Measurements from ENCODE around the gene NFIX. TPM values are rescaled to one million over a fixed set of nuclear protein-coding genes. Genes with fewer than 3 reads are reported as not detected.
A peak's percentile ranks its signal among the peaks of the same experiment; 100 is the strongest.

The NFIX gene
- total and polyA plus RNA-seq, 2 of the 13 experiments (the other 11 are each of a cell fraction or from before 2014, with no cell fraction given), result 3.4 to 5.4 TPM

DNA sequence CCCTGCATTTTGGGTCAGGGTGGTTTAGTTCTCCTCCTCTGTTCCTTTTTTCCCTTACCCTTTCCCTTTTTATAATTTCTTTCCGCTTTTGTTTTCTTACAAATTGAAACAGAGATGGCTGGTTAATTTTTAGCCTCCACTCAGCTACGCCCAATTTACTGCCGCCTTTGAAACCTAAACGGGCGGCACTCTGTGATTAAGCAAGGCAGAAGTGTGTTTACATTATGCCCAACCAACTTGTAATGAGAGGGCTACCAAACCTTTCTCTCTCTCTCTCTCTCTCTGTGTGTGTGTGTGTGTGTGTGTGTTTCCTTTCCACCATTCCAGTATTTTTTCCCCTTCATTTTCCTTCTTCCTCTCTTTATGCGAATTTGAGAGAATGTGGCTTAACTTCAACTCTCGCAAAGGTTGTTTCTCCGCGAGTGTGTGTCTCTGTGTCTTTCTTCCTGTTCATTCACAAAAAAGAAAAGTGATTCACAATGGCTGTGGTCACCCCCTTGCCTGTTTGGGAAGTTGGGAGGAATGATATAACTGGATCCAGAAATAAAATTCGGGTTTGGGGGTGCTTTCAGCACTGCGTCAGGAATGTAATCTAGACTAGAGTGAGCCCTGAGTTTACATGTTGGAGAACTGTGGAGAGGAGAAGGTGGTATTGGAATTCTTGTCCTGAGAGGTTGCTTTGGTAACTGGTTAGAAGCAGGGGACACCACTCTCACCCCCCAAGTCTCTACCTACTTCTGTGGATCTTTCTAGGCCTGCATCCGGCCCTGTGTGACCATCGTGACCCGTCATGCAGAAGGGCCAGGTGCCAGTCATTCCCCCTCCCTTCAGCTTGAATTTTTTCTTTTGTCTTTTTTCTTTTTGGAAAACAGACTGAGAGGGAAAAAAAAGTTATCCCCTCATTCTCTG, 31.4 kb downstream of the NFIX start (continued):
- no peak for TF ChIP-seq ELF4 (CRISPR knock-in tag; IDR thresholded peaks at IDR 0.05; ENCODE audit: borderline replicate concordance)
- TF ChIP-seq NAIF1 (CRISPR knock-in tag; IDR thresholded peaks at IDR 0.05; ENCODE audit: borderline replicate concordance), result no peak
- peak; percentile 67 for TF ChIP-seq RARA (CRISPR knock-in tag; IDR thresholded peaks at IDR 0.05)
- TF ChIP-seq ZNF547 (CRISPR knock-in tag; IDR thresholded peaks at IDR 0.05), result no peak
- no peak for TF ChIP-seq JUND (CRISPR knock-in tag; IDR thresholded peaks at IDR 0.05)
- no peak for TF ChIP-seq WIZ (CRISPR knock-in tag; IDR thresholded peaks at IDR 0.05)
- no peak for TF ChIP-seq ZNF615 (CRISPR knock-in tag; IDR thresholded peaks at IDR 0.05; ENCODE audit: borderline replicate concordance)
- peak; percentile 55; the same call in 1 of the 2 replicates for TF ChIP-seq ETV5 (CRISPR knock-in tag; IDR thresholded peaks at IDR 0.05; ENCODE audit: borderline replicate concordance)
- TF ChIP-seq, protein P1, sequence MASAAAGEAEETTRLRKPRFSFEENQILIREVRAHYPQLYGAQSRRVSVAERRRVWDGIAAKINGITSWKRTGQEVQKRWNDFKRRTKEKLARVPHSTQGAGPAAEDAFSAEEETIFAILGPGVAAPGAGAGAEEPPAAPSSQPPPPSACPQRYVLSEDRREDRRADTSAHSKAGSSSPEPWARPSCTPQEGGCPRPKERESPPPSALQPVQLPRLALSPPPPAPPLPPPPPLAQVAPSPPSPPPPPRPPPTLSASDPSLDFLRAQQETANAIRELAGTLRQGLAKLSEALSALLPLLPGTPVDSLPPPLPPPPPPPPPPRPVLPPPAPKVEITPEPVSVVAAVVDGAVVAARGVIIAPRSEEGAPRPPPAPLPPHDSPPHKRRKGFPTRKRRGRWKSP (CRISPR knock-in tag; IDR thresholded peaks at IDR 0.05), result no peak
- no peak for TF ChIP-seq ZNF761 (CRISPR knock-in tag; conservative IDR thresholded peaks at IDR 0.05)
- no peak for TF ChIP-seq ZNF773 (CRISPR knock-in tag; IDR thresholded peaks at IDR 0.05; ENCODE audit: borderline replicate concordance)
- TF ChIP-seq, protein P2, sequence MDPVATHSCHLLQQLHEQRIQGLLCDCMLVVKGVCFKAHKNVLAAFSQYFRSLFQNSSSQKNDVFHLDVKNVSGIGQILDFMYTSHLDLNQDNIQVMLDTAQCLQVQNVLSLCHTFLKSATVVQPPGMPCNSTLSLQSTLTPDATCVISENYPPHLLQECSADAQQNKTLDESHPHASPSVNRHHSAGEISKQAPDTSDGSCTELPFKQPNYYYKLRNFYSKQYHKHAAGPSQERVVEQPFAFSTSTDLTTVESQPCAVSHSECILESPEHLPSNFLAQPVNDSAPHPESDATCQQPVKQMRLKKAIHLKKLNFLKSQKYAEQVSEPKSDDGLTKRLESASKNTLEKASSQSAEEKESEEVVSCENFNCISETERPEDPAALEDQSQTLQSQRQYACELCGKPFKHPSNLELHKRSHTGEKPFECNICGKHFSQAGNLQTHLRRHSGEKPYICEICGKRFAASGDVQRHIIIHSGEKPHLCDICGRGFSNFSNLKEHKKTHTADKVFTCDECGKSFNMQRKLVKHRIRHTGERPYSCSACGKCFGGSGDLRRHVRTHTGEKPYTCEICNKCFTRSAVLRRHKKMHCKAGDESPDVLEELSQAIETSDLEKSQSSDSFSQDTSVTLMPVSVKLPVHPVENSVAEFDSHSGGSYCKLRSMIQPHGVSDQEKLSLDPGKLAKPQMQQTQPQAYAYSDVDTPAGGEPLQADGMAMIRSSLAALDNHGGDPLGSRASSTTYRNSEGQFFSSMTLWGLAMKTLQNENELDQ (CRISPR knock-in tag; IDR thresholded peaks at IDR 0.05; ENCODE audit: borderline replicate concordance), result no peak
- TF ChIP-seq ZBTB1 (CRISPR knock-in tag; IDR thresholded peaks at IDR 0.05; ENCODE audit: borderline replicate concordance), result no peak
- peak; percentile 83 for TF ChIP-seq KLF9 (CRISPR knock-in tag; IDR thresholded peaks at IDR 0.05; ENCODE audit: low read depth)
- TF ChIP-seq MED8 (CRISPR knock-in tag; IDR thresholded peaks at IDR 0.05; ENCODE audit: insufficient replicate concordance), result no peak
- TF ChIP-seq, protein P3, sequence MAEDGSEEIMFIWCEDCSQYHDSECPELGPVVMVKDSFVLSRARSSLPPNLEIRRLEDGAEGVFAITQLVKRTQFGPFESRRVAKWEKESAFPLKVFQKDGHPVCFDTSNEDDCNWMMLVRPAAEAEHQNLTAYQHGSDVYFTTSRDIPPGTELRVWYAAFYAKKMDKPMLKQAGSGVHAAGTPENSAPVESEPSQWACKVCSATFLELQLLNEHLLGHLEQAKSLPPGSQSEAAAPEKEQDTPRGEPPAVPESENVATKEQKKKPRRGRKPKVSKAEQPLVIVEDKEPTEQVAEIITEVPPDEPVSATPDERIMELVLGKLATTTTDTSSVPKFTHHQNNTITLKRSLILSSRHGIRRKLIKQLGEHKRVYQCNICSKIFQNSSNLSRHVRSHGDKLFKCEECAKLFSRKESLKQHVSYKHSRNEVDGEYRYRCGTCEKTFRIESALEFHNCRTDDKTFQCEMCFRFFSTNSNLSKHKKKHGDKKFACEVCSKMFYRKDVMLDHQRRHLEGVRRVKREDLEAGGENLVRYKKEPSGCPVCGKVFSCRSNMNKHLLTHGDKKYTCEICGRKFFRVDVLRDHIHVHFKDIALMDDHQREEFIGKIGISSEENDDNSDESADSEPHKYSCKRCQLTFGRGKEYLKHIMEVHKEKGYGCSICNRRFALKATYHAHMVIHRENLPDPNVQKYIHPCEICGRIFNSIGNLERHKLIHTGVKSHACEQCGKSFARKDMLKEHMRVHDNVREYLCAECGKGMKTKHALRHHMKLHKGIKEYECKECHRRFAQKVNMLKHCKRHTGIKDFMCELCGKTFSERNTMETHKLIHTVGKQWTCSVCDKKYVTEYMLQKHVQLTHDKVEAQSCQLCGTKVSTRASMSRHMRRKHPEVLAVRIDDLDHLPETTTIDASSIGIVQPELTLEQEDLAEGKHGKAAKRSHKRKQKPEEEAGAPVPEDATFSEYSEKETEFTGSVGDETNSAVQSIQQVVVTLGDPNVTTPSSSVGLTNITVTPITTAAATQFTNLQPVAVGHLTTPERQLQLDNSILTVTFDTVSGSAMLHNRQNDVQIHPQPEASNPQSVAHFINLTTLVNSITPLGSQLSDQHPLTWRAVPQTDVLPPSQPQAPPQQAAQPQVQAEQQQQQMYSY (CRISPR knock-in tag; IDR thresholded peaks at IDR 0.05), result no peak
- no peak for TF ChIP-seq ZNF180 (CRISPR knock-in tag; IDR thresholded peaks at IDR 0.05; ENCODE audit: borderline replicate concordance, low read depth)
- no peak for TF ChIP-seq ZNF570 (CRISPR knock-in tag; IDR thresholded peaks at IDR 0.05; ENCODE audit: borderline replicate concordance)
- no peak; the same call in 1 of the 2 replicates for TF ChIP-seq ZBTB20 (CRISPR knock-in tag; IDR thresholded peaks at IDR 0.05; ENCODE audit: borderline replicate concordance, low read depth)
- TF ChIP-seq, protein P4, sequence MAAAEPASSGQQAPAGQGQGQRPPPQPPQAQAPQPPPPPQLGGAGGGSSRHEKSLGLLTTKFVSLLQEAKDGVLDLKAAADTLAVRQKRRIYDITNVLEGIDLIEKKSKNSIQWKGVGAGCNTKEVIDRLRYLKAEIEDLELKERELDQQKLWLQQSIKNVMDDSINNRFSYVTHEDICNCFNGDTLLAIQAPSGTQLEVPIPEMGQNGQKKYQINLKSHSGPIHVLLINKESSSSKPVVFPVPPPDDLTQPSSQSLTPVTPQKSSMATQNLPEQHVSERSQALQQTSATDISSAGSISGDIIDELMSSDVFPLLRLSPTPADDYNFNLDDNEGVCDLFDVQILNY (CRISPR knock-in tag; conservative IDR thresholded peaks at IDR 0.05), result no peak
- no peak for TF ChIP-seq YY1 (IDR thresholded peaks at IDR 0.05; ENCODE audit: insufficient read depth, insufficient replicate concordance, low read depth, low read length)
